ENCODE results near the gene CASZ1.

CASZ1 gene

DNA sequence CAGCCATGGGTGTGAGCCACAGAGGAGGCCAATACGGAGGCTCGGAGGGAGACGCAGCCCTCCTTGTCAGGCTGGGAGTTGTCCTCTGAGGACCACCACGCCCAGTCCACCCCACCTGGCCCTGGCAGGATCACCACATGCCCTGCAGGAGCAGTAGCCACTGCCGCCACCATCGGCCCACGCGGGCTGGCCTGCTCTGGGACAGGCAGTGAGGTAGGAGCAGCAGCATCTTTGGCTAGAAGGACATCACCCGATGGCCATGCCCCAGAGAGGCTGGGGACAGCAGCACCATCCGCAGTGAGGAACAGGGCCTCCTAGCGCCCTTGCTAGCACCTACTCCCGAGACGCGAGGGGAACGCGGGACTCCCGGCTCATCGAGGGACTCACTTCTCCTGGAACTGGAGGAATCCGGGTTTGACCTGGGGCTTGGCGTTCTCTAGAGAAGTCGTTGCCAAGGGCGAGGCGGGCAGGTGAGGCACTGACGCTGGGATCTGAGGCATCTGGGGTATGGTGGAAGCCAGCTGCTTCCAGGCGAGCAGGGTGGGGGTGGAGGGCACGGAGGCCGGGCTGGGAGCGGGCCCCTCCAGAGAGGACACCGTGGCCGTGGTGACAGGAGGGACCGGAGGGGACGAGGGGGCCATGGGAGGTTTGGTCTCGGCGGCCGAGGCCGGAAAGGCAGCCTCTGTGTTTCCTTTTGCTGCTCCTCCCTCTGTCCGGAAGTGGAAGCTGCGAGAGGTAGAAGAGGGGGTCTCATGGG is 148.9 kb downstream of the CASZ1 start:
- Histone ChIP-seq H3K27me3 (ENCODE audit: control insufficient read depth in 1 of 2, insufficient read depth in 2 of 2, low read length in 2 of 2) (no peaks in the 10 kb centered on the region), H3K4me1 (ENCODE audit: insufficient read depth, low read length) (peaks cover 31% of the 10 kb centered on the region), H3K27ac (ENCODE audit: low read depth, low read length) (peak overlapping the region; percentile 32), H3K36me3 (ENCODE audit: insufficient read depth, low read length) (peaks cover 51% of the 10 kb centered on the region), H3K4me3 (ENCODE audit: low read depth in 1 of 2, low read length in 2 of 2) (no peak overlapping the region), H3K9ac (ENCODE audit: low read length) (no peak overlapping the region), H3K9me3 (ENCODE audit: low read length) (no peaks in the 10 kb centered on the region)

DNA sequence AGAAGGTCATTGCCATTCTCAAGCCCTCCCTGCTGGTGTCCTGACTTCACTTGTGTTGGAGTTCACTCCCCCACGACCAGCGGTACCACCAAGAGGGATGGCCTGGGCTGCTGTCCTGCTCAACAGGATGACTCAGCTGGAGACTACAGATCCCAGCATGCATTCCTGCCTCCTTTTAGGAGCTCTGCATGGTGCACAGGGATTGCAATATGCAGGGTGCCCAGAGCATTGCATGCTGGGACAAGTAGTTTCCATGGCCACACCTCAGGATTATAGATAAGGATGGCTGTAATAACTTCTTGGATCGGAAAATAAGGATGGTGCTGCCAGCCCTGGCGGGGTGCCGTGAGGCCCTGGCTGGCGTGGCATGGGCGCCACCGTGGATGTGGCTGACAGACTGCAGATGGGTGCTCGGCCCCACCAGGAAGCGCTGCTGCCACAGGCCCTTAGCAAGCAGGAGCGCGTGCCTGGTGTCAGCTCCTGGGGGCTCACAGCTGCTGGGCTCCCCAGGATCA is 150.0 kb downstream of the CASZ1 start:
- Histone ChIP-seq H3K9ac (ENCODE audit: low read length) (no peak overlapping the region), H3K36me3 (ENCODE audit: insufficient read depth, low read length) (peaks cover 50% of the 10 kb centered on the region), H3K4me3 (ENCODE audit: low read depth in 1 of 2, low read length in 2 of 2) (no peak overlapping the region), H3K9me3 (ENCODE audit: low read length) (no peaks in the 10 kb centered on the region), H3K4me1 (ENCODE audit: insufficient read depth, low read length) (peaks cover 27% of the 10 kb centered on the region), H3K27ac (ENCODE audit: low read depth, low read length) (peak overlapping the region; percentile 14), H3K27me3 (ENCODE audit: control insufficient read depth in 1 of 2, insufficient read depth in 2 of 2, low read length in 2 of 2) (no peaks in the 10 kb centered on the region)

GRCh38 chr1:10644307-10645128 is 151.9 kb downstream of the CASZ1 start:
- Histone ChIP-seq H3K27me3 (ENCODE audit: control insufficient read depth in 1 of 2, insufficient read depth in 2 of 2, low read length in 2 of 2) (no peaks in the 10 kb centered on the region), H3K9ac (ENCODE audit: low read length) (no peak overlapping the region), H3K36me3 (ENCODE audit: insufficient read depth, low read length) (peaks cover 54% of the 10 kb centered on the region), H3K4me3 (ENCODE audit: low read depth in 1 of 2, low read length in 2 of 2) (no peak overlapping the region), H3K9me3 (ENCODE audit: low read length) (no peaks in the 10 kb centered on the region), H3K27ac (ENCODE audit: low read depth, low read length) (no peak overlapping the region), H3K4me1 (ENCODE audit: insufficient read depth, low read length) (peaks cover 31% of the 10 kb centered on the region)

DNA sequence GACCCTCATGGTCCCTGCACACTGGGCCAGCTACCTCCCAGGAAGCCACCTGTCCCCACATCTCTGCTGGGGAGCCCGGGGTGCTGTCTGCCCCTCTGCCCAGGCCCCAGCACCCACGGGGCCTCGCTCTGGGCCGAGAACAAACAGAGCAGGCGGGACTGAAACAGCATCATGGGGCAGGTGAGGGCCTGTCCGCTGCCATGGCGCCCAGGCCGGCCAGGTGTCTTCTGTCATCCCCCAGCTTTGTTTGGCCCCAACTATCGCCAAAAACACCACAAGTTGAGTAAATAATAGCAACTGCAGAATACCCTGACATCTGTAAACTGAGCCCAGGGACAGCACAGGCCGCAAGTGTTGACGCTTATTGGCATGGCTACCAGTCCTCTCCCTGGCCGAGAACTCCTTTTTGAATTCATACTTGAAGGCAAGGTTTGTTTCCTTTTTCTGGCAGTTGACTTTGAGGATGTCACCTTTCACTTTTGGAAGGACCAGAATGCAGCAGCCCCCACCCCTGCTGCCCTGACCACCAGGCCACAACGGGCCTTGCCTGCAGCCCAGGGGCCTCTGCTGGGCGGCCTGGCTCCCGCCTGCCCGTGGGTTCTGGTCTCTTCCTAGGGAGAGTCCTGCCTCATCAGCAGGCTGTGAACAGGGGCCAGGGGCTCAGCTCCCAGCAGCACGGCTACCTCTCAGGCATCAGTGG is 152.7 kb downstream of the CASZ1 start:
- H3K9ac ChIP-seq (ENCODE audit: low read length), result no peak overlapping the region
- H3K27ac ChIP-seq (ENCODE audit: low read depth, low read length), result no peak overlapping the region
- no peaks in the 10 kb centered on the region for H3K27me3 ChIP-seq (ENCODE audit: control insufficient read depth in 1 of 2, insufficient read depth in 2 of 2, low read length in 2 of 2)
- peaks cover 57% of the 10 kb centered on the region for H3K36me3 ChIP-seq (ENCODE audit: insufficient read depth, low read length)
- peaks cover 23% of the 10 kb centered on the region for H3K4me1 ChIP-seq (ENCODE audit: insufficient read depth, low read length)
- no peaks in the 10 kb centered on the region for H3K9me3 ChIP-seq (ENCODE audit: low read length)
- no peak overlapping the region for H3K4me3 ChIP-seq (ENCODE audit: low read depth in 1 of 2, low read length in 2 of 2)

GRCh38 chr1:10642403-10643080 is 153.9 kb downstream of the CASZ1 start:
- H3K9me3 ChIP-seq (ENCODE audit: low read length), result no peaks in the 10 kb centered on the region
- H3K9ac ChIP-seq (ENCODE audit: low read length), result no peak overlapping the region
- peaks cover 26% of the 10 kb centered on the region for H3K4me1 ChIP-seq (ENCODE audit: insufficient read depth, low read length)
- H3K36me3 ChIP-seq (ENCODE audit: insufficient read depth, low read length), result peaks cover 52% of the 10 kb centered on the region
- peak overlapping the region; percentile 57 for H3K27ac ChIP-seq (ENCODE audit: low read depth, low read length)
- H3K4me3 ChIP-seq (ENCODE audit: low read depth in 1 of 2, low read length in 2 of 2), result no peak overlapping the region
- H3K27me3 ChIP-seq (ENCODE audit: control insufficient read depth in 1 of 2, insufficient read depth in 2 of 2, low read length in 2 of 2), result no peaks in the 10 kb centered on the region

- Histone ChIP-seq H3K4me3 (ENCODE audit: low read depth in 1 of 2, low read length in 2 of 2) (no peak overlapping the region), H3K9ac (ENCODE audit: low read length) (no peak overlapping the region), H3K27me3 (ENCODE audit: control insufficient read depth in 1 of 2, insufficient read depth in 2 of 2, low read length in 2 of 2) (no peaks in the 10 kb centered on the region), H3K4me1 (ENCODE audit: insufficient read depth, low read length) (peaks cover 32% of the 10 kb centered on the region), H3K9me3 (ENCODE audit: low read length) (no peaks in the 10 kb centered on the region), H3K36me3 (ENCODE audit: insufficient read depth, low read length) (peaks cover 47% of the 10 kb centered on the region), H3K27ac (ENCODE audit: low read depth, low read length) (peak overlapping the region; percentile 65)
Observed at GRCh38 chr1:10641976-10642375, 154.5 kb downstream of the CASZ1 start.

DNA sequence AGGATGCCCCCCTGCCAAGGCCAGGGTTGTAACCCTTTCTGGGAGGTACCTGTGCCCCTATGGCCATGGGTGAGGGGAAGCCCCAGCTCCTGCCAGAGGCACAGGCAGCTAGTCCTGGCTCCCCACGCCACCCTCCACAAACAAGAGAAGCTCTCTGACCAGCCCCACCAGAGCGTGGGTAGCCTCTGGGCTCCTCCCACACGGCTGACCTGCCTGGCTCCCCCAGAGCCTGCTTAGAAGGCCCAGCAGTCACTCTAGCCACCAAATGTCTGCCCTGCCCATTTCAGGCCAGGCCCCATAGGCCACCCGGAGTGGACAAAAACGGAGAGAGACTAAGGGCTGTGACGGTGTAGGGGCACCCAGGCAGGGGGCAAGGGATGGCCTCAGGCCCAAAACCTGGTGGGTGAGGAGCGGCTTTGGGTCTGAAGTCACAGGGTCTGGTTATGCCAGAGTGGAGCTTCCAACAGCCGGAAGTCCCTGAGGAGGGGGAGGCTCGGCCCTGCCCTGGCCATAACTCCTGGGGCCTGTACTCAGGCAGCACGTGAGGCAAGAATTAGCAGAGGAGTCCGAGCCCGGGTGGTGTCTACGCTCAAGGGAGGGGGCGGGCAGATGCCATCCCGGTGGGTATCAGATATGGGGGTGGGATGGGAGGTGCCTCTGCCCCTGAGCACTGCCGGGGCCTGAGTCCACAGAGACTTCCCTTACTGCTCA is 155.4 kb downstream of the CASZ1 start:
- Histone ChIP-seq H3K4me3 (ENCODE audit: low read depth in 1 of 2, low read length in 2 of 2) (no peak overlapping the region), H3K27me3 (ENCODE audit: control insufficient read depth in 1 of 2, insufficient read depth in 2 of 2, low read length in 2 of 2) (no peaks in the 10 kb centered on the region), H3K9ac (ENCODE audit: low read length) (no peak overlapping the region), H3K9me3 (ENCODE audit: low read length) (no peaks in the 10 kb centered on the region), H3K27ac (ENCODE audit: low read depth, low read length) (peak overlapping the region; percentile 65), H3K4me1 (ENCODE audit: insufficient read depth, low read length) (peaks cover 36% of the 10 kb centered on the region), H3K36me3 (ENCODE audit: insufficient read depth, low read length) (peaks cover 43% of the 10 kb centered on the region)

DNA sequence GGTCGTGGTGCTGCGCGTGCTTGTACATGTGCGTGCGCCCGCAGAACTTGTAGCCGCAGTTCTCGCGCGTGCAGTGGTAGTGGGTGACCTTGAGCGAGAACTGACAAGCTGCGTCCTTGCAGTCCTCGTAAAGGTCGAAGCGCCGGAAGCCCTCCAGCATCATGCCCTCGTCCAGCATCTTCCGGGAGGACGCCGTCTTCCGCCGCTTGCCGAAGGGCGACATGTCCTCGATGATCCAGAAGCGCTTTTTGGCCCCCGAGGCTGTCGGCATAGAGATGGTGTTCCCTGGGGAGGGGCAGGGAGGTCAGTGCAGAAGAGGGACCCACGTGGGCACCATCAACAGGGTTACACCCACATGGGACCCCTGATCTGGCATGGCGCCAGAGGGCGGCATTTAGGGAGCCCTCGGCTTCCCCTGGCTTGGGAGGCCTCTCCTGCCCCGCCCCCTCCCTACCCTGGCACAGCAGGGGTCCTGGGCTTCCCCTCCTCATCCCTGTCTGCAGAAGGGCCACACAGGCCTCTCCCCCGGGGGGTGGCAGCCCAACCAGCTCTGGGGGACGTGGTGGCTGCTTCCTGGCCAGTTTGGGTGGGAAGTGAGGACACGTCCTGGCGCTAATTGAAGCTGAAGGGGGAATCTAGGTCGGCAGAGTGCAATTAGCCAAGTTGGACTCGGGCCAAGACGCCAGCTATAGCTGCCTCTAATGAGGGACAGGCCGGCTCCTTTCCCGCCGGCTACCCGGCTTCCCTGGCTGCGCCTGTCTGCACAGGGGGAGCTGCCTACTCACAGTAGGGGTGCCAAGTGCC is 156.5 kb downstream of the CASZ1 start:
- Histone ChIP-seq H3K9me3 (ENCODE audit: low read length) (no peaks in the 10 kb centered on the region), H3K27me3 (ENCODE audit: control insufficient read depth in 1 of 2, insufficient read depth in 2 of 2, low read length in 2 of 2) (no peaks in the 10 kb centered on the region), H3K4me1 (ENCODE audit: insufficient read depth, low read length) (peaks cover 45% of the 10 kb centered on the region), H3K27ac (ENCODE audit: low read depth, low read length) (peak overlapping the region; percentile 65), H3K4me3 (ENCODE audit: low read depth in 1 of 2, low read length in 2 of 2) (no peak overlapping the region), H3K36me3 (ENCODE audit: insufficient read depth, low read length) (peaks cover 35% of the 10 kb centered on the region), H3K9ac (ENCODE audit: low read length) (no peak overlapping the region)

DNA sequence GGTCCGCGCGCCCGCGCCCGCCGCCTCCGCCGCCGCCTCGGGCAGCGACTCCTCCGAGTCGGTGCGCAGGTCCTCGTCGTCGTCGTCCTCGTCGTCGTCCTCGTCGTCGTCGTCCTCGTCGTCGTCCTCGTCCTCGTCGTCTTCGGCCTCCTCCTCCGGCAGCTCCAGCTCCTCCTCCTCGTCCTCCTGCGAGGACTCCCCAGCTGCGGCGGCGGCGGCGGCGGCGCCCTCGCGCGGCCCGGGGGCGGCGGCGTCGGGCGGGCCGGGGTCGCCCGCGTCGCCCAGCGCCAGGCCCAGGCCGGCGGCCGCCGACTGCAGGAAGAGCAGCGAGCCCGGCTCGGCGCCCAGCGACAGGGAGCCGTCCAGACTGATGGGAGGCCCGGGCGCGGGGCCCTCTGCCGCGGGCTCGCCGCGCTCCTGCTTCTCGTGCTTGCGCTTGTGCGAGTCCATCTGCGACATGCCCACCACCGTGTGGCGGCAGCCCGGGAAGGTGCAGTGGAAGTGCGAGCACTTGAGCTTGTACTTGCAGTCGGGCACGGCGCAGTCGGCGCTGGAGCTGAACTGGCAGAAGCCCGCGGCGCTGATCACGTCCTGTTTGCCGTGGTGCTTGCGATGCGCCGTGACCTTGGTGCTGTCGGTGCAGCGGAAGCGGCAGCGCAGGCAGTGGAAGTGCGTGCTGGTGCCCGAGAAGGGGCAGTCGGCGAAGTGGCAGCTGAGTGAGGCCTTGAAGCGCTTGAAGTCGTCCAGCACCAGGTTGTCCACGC is 157.3 kb downstream of the CASZ1 start:
- Histone ChIP-seq H3K9ac (ENCODE audit: low read length) (no peak overlapping the region), H3K4me3 (ENCODE audit: low read depth in 1 of 2, low read length in 2 of 2) (no peak overlapping the region), H3K27ac (ENCODE audit: low read depth, low read length) (no peak overlapping the region), H3K4me1 (ENCODE audit: insufficient read depth, low read length) (peaks cover 51% of the 10 kb centered on the region), H3K27me3 (ENCODE audit: control insufficient read depth in 1 of 2, insufficient read depth in 2 of 2, low read length in 2 of 2) (no peaks in the 10 kb centered on the region), H3K36me3 (ENCODE audit: insufficient read depth, low read length) (peaks cover 28% of the 10 kb centered on the region), H3K9me3 (ENCODE audit: low read length) (no peaks in the 10 kb centered on the region)

Data from muscle layer of colon (tissue), 2 donors.